GM19351 (cell line): Measurements from ENCODE around the gene C1orf159.
A peak's percentile ranks its signal among the peaks of the same experiment; 100 is the strongest.

ENCODE experiments used
- ATAC-seq: cut with Tn5 transposase; IDR thresholded peaks from one replicate; pipeline ENCODE4 v1.9.1; 2021; ENCODE audit warnings: mild to moderate bottlenecking, moderate library complexity; ENCODE audit not compliant: unreplicated experiment

The C1orf159 gene

GRCh38 chr1:1040004-1040991 is 75.6 kb downstream of the C1orf159 start:
- ATAC-seq = no peak

GRCh38 chr1:1039145-1039910 is 76.6 kb downstream of the C1orf159 start:
- peak; percentile 1 for ATAC-seq

GRCh38 chr1:1038694-1039093 is 77.2 kb downstream of the C1orf159 start:
- ATAC-seq = peak; percentile 65

- ATAC-seq = no peak
Observed at GRCh38 chr1:1037366-1038327, 78.2 kb downstream of the C1orf159 start.

GRCh38 chr1:1035291-1035943 is 80.5 kb downstream of the C1orf159 start:
- ATAC-seq = no peak

GRCh38 chr1:1034439-1034781 is 81.5 kb downstream of the C1orf159 start:
- no peak for ATAC-seq

- ATAC-seq = no peak
Observed at GRCh38 chr1:1033731-1034438, 82.0 kb downstream of the C1orf159 start.

GRCh38 chr1:1033009-1033587 is 82.8 kb downstream of the C1orf159 start:
- ATAC-seq = peak; percentile 85

- no peak for ATAC-seq
Observed at GRCh38 chr1:1032424-1032823, 83.5 kb downstream of the C1orf159 start.
